T-helper 9 cell (primary cell): Measurements from ENCODE around the gene P2RY2.

Experiments
- DNase-seq: peaks from one replicate; pipeline ENCODE4 v3.0.0-alpha.2; 2020
- total RNA-seq, 2 donors: gene quantifications; one replicate each; lab custom pipeline; 2026; lab: John Stamatoyannopoulos, UW

The P2RY2 gene
- total RNA-seq = 0 reads per million in 2 donors

- no peak for DNase-seq
These were observed at the start of gene P2RY2 for GRCh38 chr11:73218106-73218829. P2RY2 (plus strand) TSS chr11:73218281; CDS start chr11:73234160, 15,879 bp downstream.

GRCh38 chr11:73168925-73169579 lies 49.0 kb upstream of the P2RY2 start:
- DNase-seq = no peak

- no peak for DNase-seq
These were observed 47.9 kb upstream of the P2RY2 start for GRCh38 chr11:73170140-73170539.

- no peak for DNase-seq
These were observed 46.5 kb upstream of the P2RY2 start for GRCh38 chr11:73171436-73172161.

- no peak for DNase-seq
These were observed 45.0 kb upstream of the P2RY2 start for GRCh38 chr11:73172992-73173656.

- DNase-seq = no peak
These were observed 44.2 kb upstream of the P2RY2 start for GRCh38 chr11:73173755-73174494.

GRCh38 chr11:73174495-73174791 lies 43.6 kb upstream of the P2RY2 start:
- no peak for DNase-seq

GRCh38 chr11:73175551-73176144 lies 42.4 kb upstream of the P2RY2 start:
- DNase-seq = no peak

- no peak for DNase-seq
These were observed 41.8 kb upstream of the P2RY2 start for GRCh38 chr11:73176145-73176873.

GRCh38 chr11:73176874-73177155 lies 41.3 kb upstream of the P2RY2 start:
- DNase-seq = no peak

- no peak for DNase-seq
These were observed 40.7 kb upstream of the P2RY2 start for GRCh38 chr11:73177380-73177777.

GRCh38 chr11:73177778-73178539 lies 40.1 kb upstream of the P2RY2 start:
- peak; percentile 69 for DNase-seq

- DNase-seq = no peak
These were observed 39.4 kb upstream of the P2RY2 start for GRCh38 chr11:73178681-73179080.

- no peak for DNase-seq
These were observed 35.2 kb upstream of the P2RY2 start for GRCh38 chr11:73182824-73183321.

- DNase-seq = peak; percentile 19
These were observed 33.0 kb upstream of the P2RY2 start for GRCh38 chr11:73184953-73185671.

- no peak for DNase-seq
These were observed 32.3 kb upstream of the P2RY2 start for GRCh38 chr11:73185680-73186293.

GRCh38 chr11:73186294-73186850 lies 31.7 kb upstream of the P2RY2 start:
- DNase-seq = no peak

GRCh38 chr11:73186886-73187285 lies 31.2 kb upstream of the P2RY2 start:
- no peak for DNase-seq

- no peak for DNase-seq
These were observed 30.2 kb upstream of the P2RY2 start for GRCh38 chr11:73187854-73188253.
